ENCODE measurements around the gene KCTD2. TPM values are rescaled to one million over a fixed set of nuclear protein-coding genes. Genes with fewer than 3 reads are reported as not detected.

Gene KCTD2
- total and polyA plus RNA-seq, 2 of the 13 experiments (the other 11 are each of a cell fraction or from before 2014, with no cell fraction given) = 28.3 to 32.6 TPM

DNA sequence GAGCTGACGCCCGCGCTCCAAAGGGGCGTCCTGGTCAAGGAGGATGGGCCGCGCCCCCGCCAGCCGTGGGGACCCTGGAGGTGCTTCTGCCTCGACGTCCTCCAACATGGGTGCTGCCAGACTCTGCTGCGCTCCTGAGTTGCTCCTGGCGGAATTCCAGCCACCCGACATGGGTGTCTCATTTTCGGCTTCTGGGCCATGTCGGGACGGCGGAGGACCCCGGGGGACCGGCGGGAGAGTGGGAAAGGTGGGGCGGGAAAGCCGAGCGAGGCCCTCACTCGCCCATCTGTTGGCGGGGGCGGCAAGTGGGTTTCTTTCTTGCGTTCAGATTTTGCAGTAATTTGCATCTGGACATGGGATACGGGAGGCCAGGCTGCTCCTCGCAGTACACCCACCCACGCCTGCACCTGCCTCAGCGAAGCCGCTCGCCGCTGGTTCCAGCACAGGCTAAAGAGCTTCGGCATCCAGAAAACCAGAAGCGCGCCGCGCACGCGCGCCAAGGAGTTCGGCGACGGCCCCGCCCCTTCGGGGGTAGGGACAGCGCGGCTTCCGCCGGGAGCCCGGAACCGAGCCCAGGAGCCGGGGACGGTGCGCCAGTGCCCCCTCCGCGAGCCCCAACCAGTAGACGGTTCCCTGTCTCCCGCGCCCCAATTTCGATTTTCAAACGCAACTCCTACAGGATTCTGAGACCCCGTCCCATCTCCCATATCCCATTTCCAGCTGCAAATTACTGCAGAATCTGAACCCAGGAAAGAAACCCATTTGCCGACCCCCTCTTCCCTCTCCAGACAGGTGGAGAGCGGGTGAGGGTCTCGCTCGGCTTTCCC, 62.6 kb downstream of the KCTD2 start, which contains the start of gene ARMC7 (continued):
- TF ChIP-seq, protein P1, sequence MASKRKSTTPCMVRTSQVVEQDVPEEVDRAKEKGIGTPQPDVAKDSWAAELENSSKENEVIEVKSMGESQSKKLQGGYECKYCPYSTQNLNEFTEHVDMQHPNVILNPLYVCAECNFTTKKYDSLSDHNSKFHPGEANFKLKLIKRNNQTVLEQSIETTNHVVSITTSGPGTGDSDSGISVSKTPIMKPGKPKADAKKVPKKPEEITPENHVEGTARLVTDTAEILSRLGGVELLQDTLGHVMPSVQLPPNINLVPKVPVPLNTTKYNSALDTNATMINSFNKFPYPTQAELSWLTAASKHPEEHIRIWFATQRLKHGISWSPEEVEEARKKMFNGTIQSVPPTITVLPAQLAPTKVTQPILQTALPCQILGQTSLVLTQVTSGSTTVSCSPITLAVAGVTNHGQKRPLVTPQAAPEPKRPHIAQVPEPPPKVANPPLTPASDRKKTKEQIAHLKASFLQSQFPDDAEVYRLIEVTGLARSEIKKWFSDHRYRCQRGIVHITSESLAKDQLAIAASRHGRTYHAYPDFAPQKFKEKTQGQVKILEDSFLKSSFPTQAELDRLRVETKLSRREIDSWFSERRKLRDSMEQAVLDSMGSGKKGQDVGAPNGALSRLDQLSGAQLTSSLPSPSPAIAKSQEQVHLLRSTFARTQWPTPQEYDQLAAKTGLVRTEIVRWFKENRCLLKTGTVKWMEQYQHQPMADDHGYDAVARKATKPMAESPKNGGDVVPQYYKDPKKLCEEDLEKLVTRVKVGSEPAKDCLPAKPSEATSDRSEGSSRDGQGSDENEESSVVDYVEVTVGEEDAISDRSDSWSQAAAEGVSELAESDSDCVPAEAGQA (IDR thresholded peaks at IDR 0.05; ENCODE audit: low read depth) = no peak
- TF ChIP-seq, protein P1 (CRISPR knock-in tag; IDR thresholded peaks at IDR 0.05; ENCODE audit: borderline replicate concordance) = peak; percentile 76; the same call in 1 of the 2 replicates
- TF ChIP-seq, protein P2, sequence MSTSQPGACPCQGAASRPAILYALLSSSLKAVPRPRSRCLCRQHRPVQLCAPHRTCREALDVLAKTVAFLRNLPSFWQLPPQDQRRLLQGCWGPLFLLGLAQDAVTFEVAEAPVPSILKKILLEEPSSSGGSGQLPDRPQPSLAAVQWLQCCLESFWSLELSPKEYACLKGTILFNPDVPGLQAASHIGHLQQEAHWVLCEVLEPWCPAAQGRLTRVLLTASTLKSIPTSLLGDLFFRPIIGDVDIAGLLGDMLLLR (CRISPR knock-in tag; IDR thresholded peaks at IDR 0.05) = peak; percentile 82; the same call in 1 of the 2 replicates
- TF ChIP-seq, protein P3, sequence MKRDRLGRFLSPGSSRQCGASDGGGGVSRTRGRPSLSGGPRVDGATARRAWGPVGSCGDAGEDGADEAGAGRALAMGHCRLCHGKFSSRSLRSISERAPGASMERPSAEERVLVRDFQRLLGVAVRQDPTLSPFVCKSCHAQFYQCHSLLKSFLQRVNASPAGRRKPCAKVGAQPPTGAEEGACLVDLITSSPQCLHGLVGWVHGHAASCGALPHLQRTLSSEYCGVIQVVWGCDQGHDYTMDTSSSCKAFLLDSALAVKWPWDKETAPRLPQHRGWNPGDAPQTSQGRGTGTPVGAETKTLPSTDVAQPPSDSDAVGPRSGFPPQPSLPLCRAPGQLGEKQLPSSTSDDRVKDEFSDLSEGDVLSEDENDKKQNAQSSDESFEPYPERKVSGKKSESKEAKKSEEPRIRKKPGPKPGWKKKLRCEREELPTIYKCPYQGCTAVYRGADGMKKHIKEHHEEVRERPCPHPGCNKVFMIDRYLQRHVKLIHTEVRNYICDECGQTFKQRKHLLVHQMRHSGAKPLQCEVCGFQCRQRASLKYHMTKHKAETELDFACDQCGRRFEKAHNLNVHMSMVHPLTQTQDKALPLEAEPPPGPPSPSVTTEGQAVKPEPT (CRISPR knock-in tag; IDR thresholded peaks at IDR 0.05; ENCODE audit: low read depth) = no peak
- peak; percentile 88 for TF ChIP-seq ZNF883 (CRISPR knock-in tag; IDR thresholded peaks at IDR 0.05; ENCODE audit: not compliant biosample characterization)
- TF ChIP-seq AGO2 (optimal IDR thresholded peaks at IDR 0.05; ENCODE audit: low read depth, low read length) = peak; percentile 79
- peak; percentile 86; the same call in 1 of the 2 replicates for TF ChIP-seq TBX2 (CRISPR knock-in tag; IDR thresholded peaks at IDR 0.05; ENCODE audit: borderline replicate concordance)
- no peak for TF ChIP-seq ZFP62 (CRISPR knock-in tag; IDR thresholded peaks at IDR 0.05)
- TF ChIP-seq ZBTB21 (CRISPR knock-in tag; IDR thresholded peaks at IDR 0.05) = no peak
- peak; percentile 85 for TF ChIP-seq MEIS2 (CRISPR knock-in tag; IDR thresholded peaks at IDR 0.05)
- TF ChIP-seq, protein P4, sequence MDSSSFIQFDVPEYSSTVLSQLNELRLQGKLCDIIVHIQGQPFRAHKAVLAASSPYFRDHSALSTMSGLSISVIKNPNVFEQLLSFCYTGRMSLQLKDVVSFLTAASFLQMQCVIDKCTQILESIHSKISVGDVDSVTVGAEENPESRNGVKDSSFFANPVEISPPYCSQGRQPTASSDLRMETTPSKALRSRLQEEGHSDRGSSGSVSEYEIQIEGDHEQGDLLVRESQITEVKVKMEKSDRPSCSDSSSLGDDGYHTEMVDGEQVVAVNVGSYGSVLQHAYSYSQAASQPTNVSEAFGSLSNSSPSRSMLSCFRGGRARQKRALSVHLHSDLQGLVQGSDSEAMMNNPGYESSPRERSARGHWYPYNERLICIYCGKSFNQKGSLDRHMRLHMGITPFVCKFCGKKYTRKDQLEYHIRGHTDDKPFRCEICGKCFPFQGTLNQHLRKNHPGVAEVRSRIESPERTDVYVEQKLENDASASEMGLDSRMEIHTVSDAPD (CRISPR knock-in tag; IDR thresholded peaks at IDR 0.05) = 0 out of 2 replicates have a peak, but pooled peaks have one; percentile 50
- TF ChIP-seq ATF7 (IDR thresholded peaks at IDR 0.05) = no peak
- TF ChIP-seq ATF7 (CRISPR knock-in tag; IDR thresholded peaks at IDR 0.05) = no peak; the same call in 1 of the 2 replicates
- TF ChIP-seq RAD21 (CRISPR knock-in tag; IDR thresholded peaks at IDR 0.05) = peak; percentile 40; the same call in 1 of the 2 replicates
- TF ChIP-seq KAT8 (CRISPR knock-in tag; IDR thresholded peaks at IDR 0.05) = peak; percentile 80
- TF ChIP-seq, protein P5, sequence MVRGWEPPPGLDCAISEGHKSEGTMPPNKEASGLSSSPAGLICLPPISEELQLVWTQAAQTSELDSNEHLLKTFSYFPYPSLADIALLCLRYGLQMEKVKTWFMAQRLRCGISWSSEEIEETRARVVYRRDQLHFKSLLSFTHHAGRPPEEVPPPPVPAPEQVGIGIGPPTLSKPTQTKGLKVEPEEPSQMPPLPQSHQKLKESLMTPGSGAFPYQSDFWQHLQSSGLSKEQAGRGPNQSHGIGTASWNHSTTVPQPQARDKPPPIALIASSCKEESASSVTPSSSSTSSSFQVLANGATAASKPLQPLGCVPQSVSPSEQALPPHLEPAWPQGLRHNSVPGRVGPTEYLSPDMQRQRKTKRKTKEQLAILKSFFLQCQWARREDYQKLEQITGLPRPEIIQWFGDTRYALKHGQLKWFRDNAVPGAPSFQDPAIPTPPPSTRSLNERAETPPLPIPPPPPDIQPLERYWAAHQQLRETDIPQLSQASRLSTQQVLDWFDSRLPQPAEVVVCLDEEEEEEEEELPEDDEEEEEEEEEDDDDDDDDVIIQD (CRISPR knock-in tag; IDR thresholded peaks at IDR 0.05; ENCODE audit: low read depth) = 0 out of 2 replicates have a peak, but pooled peaks have one; percentile 26
- TF ChIP-seq XBP1 (CRISPR knock-in tag; IDR thresholded peaks at IDR 0.05) = peak; percentile 14; the same call in 1 of the 2 replicates
- TF ChIP-seq HNRNPUL1 (IDR thresholded peaks at IDR 0.05; ENCODE audit: low read depth, low read length) = no peak

Data from HepG2 (cell line).